Keratinocyte (primary cell): ENCODE data around the gene PFDN2.

Source experiments
- CTCF ChIP-seq, 3 experiments: IDR thresholded peaks in 1 of 3; conservative IDR thresholded peaks in 1 of 3; optimal IDR thresholded peaks in 1 of 3; 2 replicates in 2 of 3; 3 replicates in 1 of 3; pipeline versions ENCODE3 to v1.5.1; 2011; ENCODE audit warnings: low read length in 3 of 3, mild to moderate bottlenecking in 3 of 3, moderate library complexity in 2 of 3, control low read depth in 1 of 3, inconsistent platforms in 1 of 3; ENCODE audit not compliant: insufficient read depth in 2 of 3; ENCODE audit errors: extremely low read depth in 1 of 3
- EZH2 ChIP-seq: IDR thresholded peaks from one replicate; pipeline ENCODE4 v1.6.1; 2012; ENCODE audit warnings: inconsistent platforms, mild to moderate bottlenecking, low read length, moderate library complexity

DNA sequence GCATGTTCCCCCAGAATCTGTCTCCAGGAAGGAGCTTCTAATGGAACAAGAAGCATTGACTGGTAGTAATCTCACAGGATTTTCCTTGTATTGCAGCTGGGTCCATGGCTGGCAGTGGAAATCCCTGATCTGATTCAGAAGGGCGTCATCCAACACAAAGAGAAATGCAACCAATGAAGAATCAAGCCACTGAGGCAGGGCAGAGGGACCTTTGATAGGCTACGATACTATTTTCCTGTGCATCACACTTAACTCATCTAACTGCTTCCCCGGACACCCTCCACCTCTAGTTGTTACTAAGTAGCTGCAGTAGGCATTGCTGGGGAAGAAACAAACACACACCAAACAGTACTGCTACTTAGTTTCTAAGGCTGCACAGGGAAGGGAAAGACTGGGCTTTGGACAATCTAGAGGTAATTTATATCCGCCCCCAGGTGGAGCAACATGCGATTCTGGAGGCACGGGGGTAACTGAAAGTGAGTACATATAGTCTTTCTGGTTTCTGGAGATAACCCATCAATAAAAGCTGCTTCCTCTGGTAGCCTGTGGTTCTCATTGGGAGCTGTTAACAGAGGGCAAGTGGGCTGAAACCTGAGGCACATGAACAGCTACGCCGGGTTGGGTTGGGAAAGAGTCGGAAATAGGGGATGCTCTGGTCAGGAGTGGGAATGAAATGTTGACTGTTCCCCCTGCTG is 40.6 kb upstream of the PFDN2 start:
- TF ChIP-seq CTCF (optimal IDR thresholded peaks at IDR 0.05 in 1 of 3, IDR thresholded peaks at IDR 0.05 in 1 of 3, conservative IDR thresholded peaks at IDR 0.05 in 1 of 3; ENCODE audit: extremely low read depth in 1 of 3, insufficient read depth in 2 of 3, low read length in 3 of 3) (no peak), EZH2 (no peak)
